Lower leg skin (tissue), 4 donors: ENCODE measurements around the gene STOML1. TPM values are rescaled to one million over a fixed set of nuclear protein-coding genes. Genes with fewer than 3 reads are reported as not detected.
A peak's percentile ranks its signal among the peaks of the same experiment; 100 is the strongest.
"Not testable (repeated sequence)": the region's sequence is repeated elsewhere in the genome, so short reads cannot be mapped to it uniquely, and the experiment has no call there.

Source experiments
- DNase-seq, 2 donors: peaks; one replicate each; pipeline ENCODE4 v3.0.0-alpha.2; 2019; ENCODE audit warnings: low spot score in 2 of 2
- H3K4me3 ChIP-seq: fragments of 200-600 bp; sonication (generic); 2 replicates; pipeline ENCODE4 v1.5.1; 2017; ENCODE audit warnings: mild to moderate bottlenecking, low read depth; ENCODE audit not compliant: poor library complexity, severe bottlenecking
- POLR2A ChIP-seq, 2 donors: fragments of 450-650 bp; IDR thresholded peaks; one replicate each; pipeline ENCODE4 v1.6.1; 2016 to 2017; ENCODE audit warnings: antibody characterized with exemption in 2 of 2, mild to moderate bottlenecking in 1 of 2, moderate library complexity in 1 of 2
- WGBS, 2 donors: methylation state at CpG; one replicate each; pipeline ENCODE4 v1.1.5; 2018; 5-methylcytosine and 5-hydroxymethylcytosine counted together
- intact Hi-C: fragments of 100-400 bp; cut with DNase I; formaldehyde crosslinking; loops from one replicate; pipeline ENCODE4 v1.15.0; 2023; ENCODE audit warnings: low total_unique reads
- total RNA-seq, 4 donors: library from RNA; depleted of rRNA; stranded (reverse); fragments of >200 nt; gene quantifications; one replicate each; pipeline ENCODE4 v1.1.0, GENCODE V29; 2016
- TF ChIP-seq, protein P1 (sequence below), 3 donors: fragments of 450-650 bp; IDR thresholded peaks; one replicate each; pipeline ENCODE4 v1.5.1; 2016; ENCODE audit warnings: antibody characterized with exemption in 3 of 3, mild to moderate bottlenecking in 3 of 3, moderate library complexity in 2 of 3

Gene STOML1
- total RNA-seq, 4 donors from 2014 or later, result 14.4 to 24.6 (median 23.9) TPM

DNA sequence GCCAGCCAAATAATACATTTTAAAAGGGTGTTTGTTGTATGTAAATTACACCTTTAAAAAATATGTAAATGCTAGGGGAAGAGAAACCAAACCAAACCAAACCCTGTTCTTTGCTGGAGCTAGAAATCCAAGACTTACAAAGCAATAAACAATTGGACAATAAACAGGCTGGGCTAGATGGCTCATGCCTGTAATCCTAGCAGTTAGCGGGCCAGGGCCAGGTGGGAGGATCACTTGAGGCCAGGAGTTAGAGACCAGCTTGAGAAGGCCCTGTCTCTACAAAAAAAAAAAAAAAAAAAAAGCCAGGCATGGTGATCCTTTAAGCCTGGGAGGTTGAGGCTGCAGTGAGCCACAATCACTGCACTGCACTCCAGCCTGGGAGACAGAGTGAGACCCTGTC lies 12.5 kb downstream of the STOML1 start:
- TF ChIP-seq, protein P1, sequence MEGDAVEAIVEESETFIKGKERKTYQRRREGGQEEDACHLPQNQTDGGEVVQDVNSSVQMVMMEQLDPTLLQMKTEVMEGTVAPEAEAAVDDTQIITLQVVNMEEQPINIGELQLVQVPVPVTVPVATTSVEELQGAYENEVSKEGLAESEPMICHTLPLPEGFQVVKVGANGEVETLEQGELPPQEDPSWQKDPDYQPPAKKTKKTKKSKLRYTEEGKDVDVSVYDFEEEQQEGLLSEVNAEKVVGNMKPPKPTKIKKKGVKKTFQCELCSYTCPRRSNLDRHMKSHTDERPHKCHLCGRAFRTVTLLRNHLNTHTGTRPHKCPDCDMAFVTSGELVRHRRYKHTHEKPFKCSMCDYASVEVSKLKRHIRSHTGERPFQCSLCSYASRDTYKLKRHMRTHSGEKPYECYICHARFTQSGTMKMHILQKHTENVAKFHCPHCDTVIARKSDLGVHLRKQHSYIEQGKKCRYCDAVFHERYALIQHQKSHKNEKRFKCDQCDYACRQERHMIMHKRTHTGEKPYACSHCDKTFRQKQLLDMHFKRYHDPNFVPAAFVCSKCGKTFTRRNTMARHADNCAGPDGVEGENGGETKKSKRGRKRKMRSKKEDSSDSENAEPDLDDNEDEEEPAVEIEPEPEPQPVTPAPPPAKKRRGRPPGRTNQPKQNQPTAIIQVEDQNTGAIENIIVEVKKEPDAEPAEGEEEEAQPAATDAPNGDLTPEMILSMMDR (IDR thresholded peaks at IDR 0.05), result no peak
- no peak for TF ChIP-seq POLR2A (IDR thresholded peaks at IDR 0.05)
- intact Hi-C loops, result no loop called here
- 57 to 64% methylated on average over 1 of the region's 1 CpG for WGBS, 2 donors

DNA sequence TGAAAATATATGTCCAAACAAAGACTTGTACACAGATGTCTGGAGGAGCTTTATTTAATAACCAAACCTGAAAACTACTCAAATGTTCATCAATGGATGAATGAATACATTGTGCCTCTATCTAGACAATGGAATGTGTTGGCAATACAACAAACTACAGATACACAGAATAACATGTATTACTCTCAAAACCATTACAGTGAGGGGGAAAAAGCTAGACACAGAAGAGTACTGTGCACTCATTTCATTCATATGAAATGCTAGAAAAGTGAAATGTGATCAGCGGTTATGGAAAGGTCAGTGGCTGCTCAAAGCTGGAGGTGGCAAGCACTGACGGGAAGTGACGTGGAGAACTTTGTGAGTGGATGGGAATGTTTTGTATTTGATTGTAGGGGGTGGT lies 13.2 kb downstream of the STOML1 start:
- WGBS, 2 donors, result 88% methylated on average over 3 of the region's 3 CpGs
- TF ChIP-seq, protein P1 (IDR thresholded peaks at IDR 0.05), result no peak
- TF ChIP-seq POLR2A (IDR thresholded peaks at IDR 0.05), result no peak
- no peak for DNase-seq
- intact Hi-C loops, result no loop called here
- H3K4me3 ChIP-seq, result no peak overlapping the region

More for the DNA sequence above, 12.5 kb downstream of the STOML1 start:
- no peak overlapping the region for H3K4me3 ChIP-seq
- peak in 1 of 2 donors; percentile 21 for DNase-seq

DNA sequence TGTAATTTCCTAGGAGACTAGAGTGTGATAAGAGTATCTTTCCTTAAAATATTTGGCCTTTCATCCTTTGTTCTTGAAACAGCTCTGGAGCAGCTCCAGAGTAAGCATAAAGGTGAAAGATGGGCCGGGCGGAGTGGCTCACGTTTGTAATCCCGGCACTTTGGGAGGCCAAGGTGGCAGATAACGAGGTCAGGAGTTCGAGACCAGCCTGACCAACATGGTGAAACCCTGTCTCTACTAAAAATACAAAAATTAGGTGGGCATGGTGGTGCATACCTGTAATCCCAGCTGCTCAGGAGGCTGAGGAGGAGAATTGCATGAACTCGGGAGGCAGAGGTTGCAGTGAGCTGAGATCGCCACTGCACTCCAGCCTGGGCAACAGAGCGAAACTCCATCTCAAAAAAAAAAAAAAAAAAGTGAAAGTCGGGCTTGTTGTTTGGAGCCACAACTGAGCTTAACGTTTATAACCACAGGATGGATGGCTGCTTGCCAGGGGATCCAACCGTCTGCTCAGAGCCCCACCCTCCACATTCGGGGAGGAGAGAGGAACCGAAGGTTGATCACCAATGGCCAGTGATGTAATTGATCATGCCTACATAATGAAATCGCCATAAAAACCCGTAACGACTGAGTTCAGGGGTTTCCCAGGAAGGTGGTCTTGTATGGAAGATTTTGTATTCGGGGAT lies 16.5 kb downstream of the STOML1 start:
- peak in 1 of 2 donors; percentile 85 for DNase-seq
- H3K4me3 ChIP-seq, intact Hi-C loops: not testable (repeated sequence)
- WGBS, 2 donors, result 39 to 46% methylated on average over 18 of the region's 18 CpGs

DNA sequence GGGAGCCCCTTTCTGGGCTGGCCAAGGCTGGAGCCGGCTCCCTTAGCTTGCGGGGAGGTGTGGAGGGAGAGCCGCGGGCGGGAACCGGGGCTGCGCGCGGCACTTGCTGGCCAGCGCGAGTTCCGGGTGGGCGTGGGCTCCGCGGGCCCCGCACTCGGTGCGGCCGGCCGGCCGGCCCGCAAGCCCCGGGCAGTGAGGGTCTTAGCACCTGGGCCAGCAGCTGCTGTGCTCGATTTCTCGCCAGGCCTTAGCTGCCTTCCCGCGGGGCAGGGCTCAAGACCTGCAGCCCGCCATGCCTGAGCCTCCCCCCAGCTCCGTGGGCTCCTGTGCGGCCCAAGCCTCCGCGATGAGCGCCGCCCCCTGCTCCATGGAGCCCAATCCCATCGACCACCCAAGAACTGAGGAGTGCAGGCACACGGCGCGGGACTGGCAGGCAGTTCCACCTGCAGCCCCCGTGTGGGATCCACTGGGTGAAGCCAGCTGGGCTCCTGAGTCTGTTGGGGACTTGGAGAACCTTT lies 18.4 kb downstream of the STOML1 start:
- H3K4me3 ChIP-seq, intact Hi-C loops: not testable (repeated sequence)
- WGBS, 2 donors, result 85 to 96% methylated on average over 22 to 32 of the region's 39 CpGs
- peak in 1 of 2 donors; percentile 65 for DNase-seq

DNA sequence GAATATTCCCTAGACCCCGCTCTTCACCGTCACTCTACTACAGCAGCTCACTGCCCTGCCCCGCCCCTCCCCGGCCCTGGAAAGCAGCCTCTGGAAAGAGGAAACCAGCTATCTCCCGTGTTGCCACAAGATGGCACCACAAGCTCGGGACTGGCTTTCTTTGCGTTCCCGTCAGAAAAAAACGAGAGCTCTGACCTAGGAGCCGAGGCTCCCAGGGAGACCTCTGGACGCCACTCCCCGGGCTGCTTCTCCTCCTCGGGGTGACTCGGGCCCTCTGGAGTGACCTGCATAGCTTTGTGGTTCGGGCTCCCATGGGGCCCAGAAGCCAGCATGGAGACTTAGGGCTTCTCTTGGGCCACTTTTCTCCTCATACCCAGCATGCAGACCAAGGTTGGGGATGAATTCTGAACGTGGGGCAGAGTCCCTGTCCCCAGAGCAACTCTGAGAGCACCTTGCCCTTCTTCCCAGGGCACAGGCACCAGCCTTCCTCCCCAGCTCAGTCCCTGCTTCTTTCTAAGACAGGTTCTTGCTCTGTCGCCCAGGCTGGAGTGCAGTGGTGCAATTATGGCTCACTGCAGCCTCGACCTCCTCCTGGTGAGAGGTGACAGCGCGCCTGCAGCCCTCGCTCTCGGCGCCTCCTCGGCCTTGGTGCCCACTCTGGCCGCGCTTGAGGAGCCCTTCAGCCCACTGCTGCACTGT lies 19.0 kb downstream of the STOML1 start:
- intact Hi-C loops, result no loop called here
- WGBS, 2 donors, result 27 to 30% methylated on average over 25 to 26 of the region's 26 CpGs
- H3K4me3 ChIP-seq, result no peak overlapping the region
- DNase-seq, result peak; percentile 83 to 97
- no peak for TF ChIP-seq POLR2A (IDR thresholded peaks at IDR 0.05)
- TF ChIP-seq, protein P1 (IDR thresholded peaks at IDR 0.05), result peak in 1 of 3 donors; percentile 49

DNA sequence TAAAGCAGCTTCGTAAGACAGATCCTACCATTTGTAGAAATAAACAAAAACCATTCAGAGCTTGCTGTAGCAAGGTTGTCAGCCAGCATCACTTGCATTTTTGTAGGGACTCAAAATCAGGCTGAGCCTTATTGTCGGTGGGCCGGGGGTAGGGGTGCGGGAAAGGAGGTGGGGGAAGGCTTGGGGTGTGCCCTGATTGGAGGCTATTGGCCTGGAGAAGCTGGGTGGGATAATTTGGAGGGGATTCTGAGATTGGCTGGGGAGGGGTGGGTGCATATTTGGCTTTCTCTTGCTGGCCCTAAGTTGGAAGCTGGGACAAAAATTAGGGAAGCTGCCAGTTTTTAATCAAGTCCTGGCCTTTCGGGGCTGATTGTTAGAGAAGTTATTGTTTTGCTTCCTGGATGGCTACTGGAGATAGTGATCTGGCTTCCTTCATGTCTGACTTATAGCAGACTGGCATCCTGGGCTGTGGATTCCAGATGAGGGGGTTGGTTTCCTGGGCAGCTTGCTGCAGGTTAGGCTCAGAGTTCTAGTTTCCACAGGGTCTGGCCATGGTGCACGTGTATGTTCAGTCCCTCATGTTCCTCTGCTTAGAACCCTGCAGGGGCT lies 22.8 kb downstream of the STOML1 start:
- WGBS, 2 donors, result 73 to 81% methylated on average over 6 of the region's 6 CpGs
- TF ChIP-seq, protein P1 (IDR thresholded peaks at IDR 0.05), result no peak
- TF ChIP-seq POLR2A (IDR thresholded peaks at IDR 0.05), result no peak
- intact Hi-C loops, result loop anchor here (5.0 to 10.0 kb wide), 2 partner anchors 78 to 356 kb away; no protein-coding TSS in a partner anchor
- DNase-seq, result peak in 1 of 2 donors; percentile 65
- H3K4me3 ChIP-seq, result no peak overlapping the region
